SK-N-SH treated with all-trans-retinoic acid at 6 μM for 48 hours (cell line): Measurements from ENCODE around the gene UBE2M.
"Not testable (repeated sequence)": the region's sequence is repeated elsewhere in the genome, so short reads cannot be mapped to it uniquely, and the experiment has no call there.

Source experiments
- ATAC-seq: fragments of 200-7000 bp; cut with Tn5 transposase; 3 replicates; pipeline ENCODE4 v1.9.1; 2020; ENCODE audit warnings: mild to moderate bottlenecking, moderate library complexity
- ARNTL ChIP-seq: fragments of 450-650 bp; formaldehyde crosslinking; IDR thresholded peaks from 2 replicates; pipeline ENCODE4 v1.5.0; 2020; ENCODE audit warnings: low read depth, mild to moderate bottlenecking, moderate library complexity, borderline replicate concordance
- BACH2 ChIP-seq: fragments of 250-450 bp; sonication (Bioruptor Pico); IDR thresholded peaks from 2 replicates; pipeline ENCODE4 v1.9.0; 2021; ENCODE audit warnings: mild to moderate bottlenecking, borderline replicate concordance
- CREB5 ChIP-seq: fragments of 250-450 bp; sonication (Bioruptor Pico); IDR thresholded peaks from 2 replicates; pipeline ENCODE4 v1.5.1; 2020; ENCODE audit warnings: low read depth, mild to moderate bottlenecking, moderate library complexity
- CSDC2 ChIP-seq: fragments of 250-450 bp; sonication (Bioruptor Pico); IDR thresholded peaks from 2 replicates; pipeline ENCODE4 v1.5.0; 2020; ENCODE audit warnings: mild to moderate bottlenecking, moderate library complexity
- OSR1 ChIP-seq: fragments of 250-450 bp; sonication (Bioruptor Pico); IDR thresholded peaks from 2 replicates; pipeline ENCODE4 v1.8.0; 2022; ENCODE audit warnings: moderate library complexity, mild to moderate bottlenecking, inconsistent platforms
- POU6F1 ChIP-seq: fragments of 250-450 bp; sonication (Bioruptor Pico); IDR thresholded peaks from 2 replicates; pipeline ENCODE4 v1.8.0; 2021; ENCODE audit warnings: low read depth, mild to moderate bottlenecking, moderate library complexity, borderline replicate concordance
- PPARA ChIP-seq: fragments of 250-450 bp; sonication (Bioruptor Pico); IDR thresholded peaks from 2 replicates; pipeline ENCODE4 v1.5.0; 2020; ENCODE audit warnings: mild to moderate bottlenecking, borderline replicate concordance
- SNAI2 ChIP-seq: fragments of 250-450 bp; sonication (Bioruptor Pico); IDR thresholded peaks from 2 replicates; pipeline ENCODE4 v1.5.0; 2020; ENCODE audit warnings: mild to moderate bottlenecking, moderate library complexity
- TCF4 ChIP-seq: fragments of 250-450 bp; sonication (Bioruptor Pico); IDR thresholded peaks from 2 replicates; pipeline ENCODE4 v1.8.0; 2021; ENCODE audit warnings: mild to moderate bottlenecking, moderate library complexity, borderline replicate concordance
- TOX ChIP-seq: fragments of 250-450 bp; sonication (Bioruptor Pico); IDR thresholded peaks from 2 replicates; pipeline ENCODE4 v1.8.0; 2021; ENCODE audit warnings: mild to moderate bottlenecking, moderate library complexity, borderline replicate concordance
- ZFP3 ChIP-seq: fragments of 250-450 bp; sonication (Bioruptor Pico); IDR thresholded peaks from 2 replicates; pipeline ENCODE4 v1.5.0; 2020; ENCODE audit warnings: mild to moderate bottlenecking, moderate library complexity
- ZFP30 ChIP-seq: fragments of 450-650 bp; formaldehyde crosslinking; IDR thresholded peaks from 2 replicates; pipeline ENCODE4 v1.5.0; 2022; ENCODE audit warnings: mild to moderate bottlenecking, moderate library complexity
- ZNF565 ChIP-seq: fragments of 450-650 bp; formaldehyde crosslinking; conservative IDR thresholded peaks from 2 replicates; pipeline ENCODE4 v1.5.0; 2020; ENCODE audit warnings: low read depth, mild to moderate bottlenecking, moderate library complexity
- ZNF70 ChIP-seq: fragments of 450-650 bp; formaldehyde crosslinking; IDR thresholded peaks from 2 replicates; pipeline ENCODE4 v1.5.0; 2020; ENCODE audit warnings: mild to moderate bottlenecking, moderate library complexity
- ZNF8 ChIP-seq: fragments of 450-650 bp; formaldehyde crosslinking; IDR thresholded peaks from 2 replicates; pipeline ENCODE4 v1.5.0; 2020; ENCODE audit warnings: mild to moderate bottlenecking, moderate library complexity
- TF ChIP-seq, protein P1 (sequence below): fragments of 250-450 bp; sonication (Bioruptor Pico); IDR thresholded peaks from 2 replicates; pipeline ENCODE4 v1.5.1; 2021; ENCODE audit warnings: mild to moderate bottlenecking, moderate library complexity
- TF ChIP-seq, protein P2 (sequence below): fragments of 250-450 bp; sonication (Bioruptor Pico); IDR thresholded peaks from 2 replicates; pipeline ENCODE4 v1.5.0; 2020; ENCODE audit warnings: mild to moderate bottlenecking, moderate library complexity
- TF ChIP-seq, protein P3 (sequence below): fragments of 250-450 bp; sonication (Bioruptor Pico); IDR thresholded peaks from 2 replicates; pipeline ENCODE4 v1.8.0; 2020; ENCODE audit warnings: mild to moderate bottlenecking, moderate library complexity, borderline replicate concordance

UBE2M gene

DNA sequence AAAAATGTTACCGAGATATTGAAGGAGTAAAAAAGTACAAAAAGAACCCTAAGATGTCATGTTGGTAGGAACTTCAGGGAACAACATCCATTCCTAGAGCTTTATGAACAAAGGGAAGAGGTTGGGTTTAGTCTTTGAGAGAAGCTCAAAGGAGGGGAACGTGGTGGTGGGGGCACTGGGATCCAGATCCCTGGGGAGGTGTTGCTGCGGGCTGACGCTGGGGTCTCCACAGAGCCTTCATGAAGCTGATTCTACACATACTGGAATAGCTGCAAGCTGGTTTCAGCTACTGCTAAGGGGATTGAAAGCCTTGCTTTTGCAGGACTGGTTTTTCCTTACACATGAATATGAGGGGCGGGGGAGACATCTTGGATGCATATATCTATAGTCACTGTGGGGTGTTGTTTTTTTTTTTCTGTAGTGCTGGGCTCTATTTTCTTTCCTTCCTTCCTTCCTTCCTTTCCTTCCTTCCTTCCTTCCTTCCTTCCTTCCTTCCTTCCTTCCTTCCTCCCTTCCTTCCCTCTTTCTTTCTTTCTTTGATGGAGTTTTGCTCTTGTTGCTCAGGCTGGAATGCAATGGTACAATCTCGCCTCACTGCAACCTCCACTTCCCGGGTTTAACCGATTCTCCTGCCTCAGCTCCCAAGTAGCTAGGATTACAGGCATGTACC is 21.2 kb upstream of the UBE2M start:
- TF ChIP-seq BACH2 (no peak), POU6F1 (CRISPR knock-in tag) (no peak), SNAI2 (CRISPR knock-in tag) (no peak), ZNF70 (CRISPR knock-in tag) (no peak), TOX (CRISPR knock-in tag) (no peak), ZNF565 (CRISPR knock-in tag) (no peak), ZFP30 (CRISPR knock-in tag) (no peak), OSR1 (CRISPR knock-in tag) (no peak), ZFP3 (CRISPR knock-in tag) (no peak), CREB5 (CRISPR knock-in tag) (no peak)
- ATAC-seq: no peak

GRCh38 chr19:58578012-58578925 is 19.9 kb upstream of the UBE2M start:
- ATAC-seq: no peak

GRCh38 chr19:58577581-58577980 is 19.2 kb upstream of the UBE2M start:
- not testable (repeated sequence) for ATAC-seq

More at GRCh38 chr19:58578012-58578925, 19.9 kb upstream of the UBE2M start:
- TF ChIP-seq ZNF8 (CRISPR knock-in tag) (no peak), ARNTL (CRISPR knock-in tag) (no peak)
- TF ChIP-seq, protein P1, sequence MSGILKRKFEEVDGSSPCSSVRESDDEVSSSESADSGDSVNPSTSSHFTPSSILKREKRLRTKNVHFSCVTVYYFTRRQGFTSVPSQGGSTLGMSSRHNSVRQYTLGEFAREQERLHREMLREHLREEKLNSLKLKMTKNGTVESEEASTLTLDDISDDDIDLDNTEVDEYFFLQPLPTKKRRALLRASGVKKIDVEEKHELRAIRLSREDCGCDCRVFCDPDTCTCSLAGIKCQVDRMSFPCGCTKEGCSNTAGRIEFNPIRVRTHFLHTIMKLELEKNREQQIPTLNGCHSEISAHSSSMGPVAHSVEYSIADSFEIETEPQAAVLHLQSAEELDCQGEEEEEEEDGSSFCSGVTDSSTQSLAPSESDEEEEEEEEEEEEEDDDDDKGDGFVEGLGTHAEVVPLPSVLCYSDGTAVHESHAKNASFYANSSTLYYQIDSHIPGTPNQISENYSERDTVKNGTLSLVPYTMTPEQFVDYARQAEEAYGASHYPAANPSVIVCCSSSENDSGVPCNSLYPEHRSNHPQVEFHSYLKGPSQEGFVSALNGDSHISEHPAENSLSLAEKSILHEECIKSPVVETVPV (CRISPR knock-in tag): no peak
- TF ChIP-seq, protein P2, sequence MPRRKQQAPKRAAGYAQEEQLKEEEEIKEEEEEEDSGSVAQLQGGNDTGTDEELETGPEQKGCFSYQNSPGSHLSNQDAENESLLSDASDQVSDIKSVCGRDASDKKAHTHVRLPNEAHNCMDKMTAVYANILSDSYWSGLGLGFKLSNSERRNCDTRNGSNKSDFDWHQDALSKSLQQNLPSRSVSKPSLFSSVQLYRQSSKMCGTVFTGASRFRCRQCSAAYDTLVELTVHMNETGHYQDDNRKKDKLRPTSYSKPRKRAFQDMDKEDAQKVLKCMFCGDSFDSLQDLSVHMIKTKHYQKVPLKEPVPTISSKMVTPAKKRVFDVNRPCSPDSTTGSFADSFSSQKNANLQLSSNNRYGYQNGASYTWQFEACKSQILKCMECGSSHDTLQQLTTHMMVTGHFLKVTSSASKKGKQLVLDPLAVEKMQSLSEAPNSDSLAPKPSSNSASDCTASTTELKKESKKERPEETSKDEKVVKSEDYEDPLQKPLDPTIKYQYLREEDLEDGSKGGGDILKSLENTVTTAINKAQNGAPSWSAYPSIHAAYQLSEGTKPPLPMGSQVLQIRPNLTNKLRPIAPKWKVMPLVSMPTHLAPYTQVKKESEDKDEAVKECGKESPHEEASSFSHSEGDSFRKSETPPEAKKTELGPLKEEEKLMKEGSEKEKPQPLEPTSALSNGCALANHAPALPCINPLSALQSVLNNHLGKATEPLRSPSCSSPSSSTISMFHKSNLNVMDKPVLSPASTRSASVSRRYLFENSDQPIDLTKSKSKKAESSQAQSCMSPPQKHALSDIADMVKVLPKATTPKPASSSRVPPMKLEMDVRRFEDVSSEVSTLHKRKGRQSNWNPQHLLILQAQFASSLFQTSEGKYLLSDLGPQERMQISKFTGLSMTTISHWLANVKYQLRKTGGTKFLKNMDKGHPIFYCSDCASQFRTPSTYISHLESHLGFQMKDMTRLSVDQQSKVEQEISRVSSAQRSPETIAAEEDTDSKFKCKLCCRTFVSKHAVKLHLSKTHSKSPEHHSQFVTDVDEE (CRISPR knock-in tag): no peak

DNA sequence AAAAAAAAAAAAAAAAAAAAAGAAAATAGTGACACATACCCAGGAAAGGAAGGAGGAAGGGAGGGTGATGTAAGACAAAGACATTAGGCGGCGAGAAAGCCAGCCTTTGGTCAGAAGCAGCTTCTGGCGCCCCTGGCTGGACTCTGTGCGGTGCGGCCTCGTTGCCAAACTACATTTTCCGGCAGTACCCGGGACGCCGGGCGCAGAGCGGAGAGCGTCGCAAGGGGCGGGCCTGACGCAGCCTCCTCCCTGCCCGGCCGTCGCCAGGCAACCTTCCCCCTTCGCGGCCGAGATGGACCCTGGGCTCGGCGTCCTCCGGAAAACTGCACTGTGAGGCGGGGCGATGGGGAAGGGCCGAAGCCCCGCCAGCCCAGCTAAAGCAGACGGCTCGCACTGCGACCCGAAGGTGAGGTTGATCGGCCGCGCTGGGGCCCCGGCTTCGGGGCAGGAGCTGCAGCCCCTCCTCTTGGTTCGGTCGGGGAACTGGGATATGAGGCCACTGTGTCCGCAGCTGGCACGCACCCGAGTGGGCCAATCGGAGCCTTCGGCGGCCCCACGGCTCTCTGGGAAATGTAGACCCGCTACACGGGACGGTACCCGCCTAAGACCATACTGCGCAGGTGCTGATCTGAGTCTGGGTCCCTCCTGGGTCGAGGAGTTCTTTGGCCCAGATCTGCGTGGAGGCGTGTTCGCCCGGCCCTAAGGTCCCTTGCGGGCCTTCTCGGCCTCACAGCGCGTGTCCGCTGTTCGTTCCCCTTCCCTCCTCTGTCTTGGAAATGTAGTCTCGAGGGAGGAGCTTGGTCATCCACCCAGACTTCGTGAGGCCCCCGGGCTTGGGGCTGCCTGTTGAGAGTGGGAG is 17.0 kb upstream of the UBE2M start:
- ATAC-seq: peak; percentile 72
- TF ChIP-seq ZNF70 (CRISPR knock-in tag) (no peak), PPARA (CRISPR knock-in tag) (no peak), TCF4 (CRISPR knock-in tag) (0 out of 2 replicates have a peak, but pooled peaks have one; percentile 4), CSDC2 (CRISPR knock-in tag) (no peak), BACH2 (no peak)
- TF ChIP-seq, protein P3, sequence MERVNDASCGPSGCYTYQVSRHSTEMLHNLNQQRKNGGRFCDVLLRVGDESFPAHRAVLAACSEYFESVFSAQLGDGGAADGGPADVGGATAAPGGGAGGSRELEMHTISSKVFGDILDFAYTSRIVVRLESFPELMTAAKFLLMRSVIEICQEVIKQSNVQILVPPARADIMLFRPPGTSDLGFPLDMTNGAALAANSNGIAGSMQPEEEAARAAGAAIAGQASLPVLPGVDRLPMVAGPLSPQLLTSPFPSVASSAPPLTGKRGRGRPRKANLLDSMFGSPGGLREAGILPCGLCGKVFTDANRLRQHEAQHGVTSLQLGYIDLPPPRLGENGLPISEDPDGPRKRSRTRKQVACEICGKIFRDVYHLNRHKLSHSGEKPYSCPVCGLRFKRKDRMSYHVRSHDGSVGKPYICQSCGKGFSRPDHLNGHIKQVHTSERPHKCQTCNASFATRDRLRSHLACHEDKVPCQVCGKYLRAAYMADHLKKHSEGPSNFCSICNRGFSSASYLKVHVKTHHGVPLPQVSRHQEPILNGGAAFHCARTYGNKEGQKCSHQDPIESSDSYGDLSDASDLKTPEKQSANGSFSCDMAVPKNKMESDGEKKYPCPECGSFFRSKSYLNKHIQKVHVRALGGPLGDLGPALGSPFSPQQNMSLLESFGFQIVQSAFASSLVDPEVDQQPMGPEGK (CRISPR knock-in tag): peak; percentile 13; the same call in 1 of the 2 replicates
- TF ChIP-seq, protein P2 (CRISPR knock-in tag): no peak
